Hematopoietic multipotent progenitor cell treated with erythropoietin and hydrocortisone succinate and interleukin-3 and kit ligand, for 17 days (in vitro differentiated cells): Measurements from ENCODE around the gene APOBEC4.

Experiments used
- DNase-seq: peaks from one replicate; pipeline ENCODE4 v3.0.0-alpha.2; 2015; ENCODE audit warnings: low spot score

Gene APOBEC4

DNA sequence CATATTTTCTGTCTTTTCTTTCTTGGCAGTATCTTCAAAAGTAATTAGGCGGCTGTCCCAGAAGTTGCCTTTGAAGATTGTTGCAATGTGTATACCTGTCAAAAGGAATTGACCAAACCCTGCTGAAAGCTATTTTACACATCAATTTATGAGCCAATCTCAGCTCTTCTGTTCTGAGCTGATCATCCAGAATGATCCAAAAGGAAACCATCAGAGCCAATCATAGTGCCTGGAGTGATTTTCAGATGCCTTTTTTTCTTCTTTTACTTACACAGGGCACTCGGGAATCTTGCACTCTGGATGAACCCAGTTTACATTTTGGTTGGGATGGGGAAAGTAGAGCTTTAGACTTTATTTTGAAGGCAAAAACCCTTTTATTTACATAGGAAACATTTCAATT, 21.8 kb upstream of the APOBEC4 start:
- DNase-seq: no peak

DNA sequence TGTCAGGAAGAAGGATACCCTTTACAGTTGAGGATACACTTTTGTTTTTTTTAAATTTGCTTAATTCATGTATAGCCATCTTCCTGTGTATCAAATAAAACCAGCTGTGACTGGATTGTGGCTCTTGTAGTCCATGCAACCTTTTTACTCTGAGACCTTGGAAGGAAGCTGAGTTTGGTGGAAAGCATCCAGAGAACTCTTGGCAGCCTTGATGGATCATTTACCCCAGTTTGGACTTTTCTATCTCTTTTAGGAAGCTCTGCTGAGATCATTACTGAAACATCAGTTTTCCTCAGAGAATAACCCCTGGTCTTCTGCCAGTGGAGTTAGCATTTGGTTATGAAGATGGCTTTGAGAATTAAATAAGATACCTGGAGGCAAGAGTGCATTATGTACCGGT, 21.2 kb upstream of the APOBEC4 start:
- no peak for DNase-seq

GRCh38 chr1:183673605-183674323, 20.6 kb upstream of the APOBEC4 start:
- DNase-seq: no peak

DNA sequence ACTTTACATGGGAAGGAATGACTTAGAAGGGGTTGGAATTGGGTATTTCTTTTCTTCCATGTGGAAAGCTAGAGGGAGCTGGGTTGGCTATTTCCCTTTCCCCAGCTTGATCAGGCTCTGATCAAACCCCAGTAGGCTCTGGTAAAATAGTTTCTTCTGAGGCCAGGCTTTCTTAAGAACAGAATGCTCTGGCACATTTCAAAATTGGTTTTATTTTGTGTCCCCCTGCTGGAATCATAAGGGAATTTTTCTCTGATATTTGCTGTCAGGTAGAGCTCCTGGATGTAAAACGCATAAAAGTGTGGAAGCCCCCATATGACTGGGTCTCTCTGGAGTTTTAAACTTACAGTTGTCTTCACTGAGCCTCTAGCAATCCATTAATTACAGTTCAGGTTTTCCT, 17.1 kb upstream of the APOBEC4 start:
- DNase-seq: no peak

GRCh38 chr1:183656355-183656754, 3.2 kb upstream of the APOBEC4 start:
- DNase-seq: no peak

DNA sequence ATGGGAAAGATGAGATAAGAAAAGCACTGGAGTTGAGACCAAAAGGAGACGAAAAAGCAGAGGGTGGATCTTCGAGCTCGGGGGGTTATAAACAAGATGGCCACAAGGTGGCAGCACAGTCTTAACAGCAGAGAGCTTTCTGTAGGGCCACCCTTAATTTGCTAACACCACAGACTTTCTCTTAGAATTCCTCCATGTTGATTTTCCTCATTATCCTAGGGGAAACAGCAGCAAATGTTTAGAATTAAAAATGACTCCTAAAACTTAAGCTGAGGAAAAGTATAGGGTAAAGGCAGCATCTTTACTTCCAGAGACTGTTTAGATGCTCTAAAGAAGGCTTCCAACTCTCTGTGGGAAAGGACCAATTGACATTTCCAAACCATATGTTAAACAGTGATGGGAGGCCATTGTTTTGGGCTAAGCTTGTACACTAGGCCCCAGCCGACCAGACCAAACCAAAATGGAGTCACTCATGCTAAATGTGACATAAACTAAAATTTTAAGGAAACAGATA, 2.5 kb upstream of the APOBEC4 start:
- peak; percentile 72 for DNase-seq

DNA sequence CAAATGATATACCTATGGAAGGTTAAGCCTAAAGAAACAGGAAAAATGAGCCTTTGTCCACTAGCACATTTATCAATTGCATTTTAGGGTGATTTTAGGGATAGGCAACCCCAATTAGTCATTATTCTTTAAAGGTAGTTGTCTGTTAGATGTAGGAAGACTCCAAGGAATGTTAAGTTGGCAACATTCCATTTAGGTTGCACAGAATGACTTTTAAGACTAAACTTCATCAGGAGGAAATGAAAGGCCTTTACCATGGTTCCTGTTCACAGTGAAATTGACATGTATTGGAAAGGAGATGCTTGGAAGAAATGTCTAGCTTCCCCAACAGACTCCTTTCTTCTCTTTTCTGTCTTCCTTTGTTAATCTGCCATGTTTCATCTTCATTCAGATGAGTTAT, 1.6 kb upstream of the APOBEC4 start:
- DNase-seq: no peak

DNA sequence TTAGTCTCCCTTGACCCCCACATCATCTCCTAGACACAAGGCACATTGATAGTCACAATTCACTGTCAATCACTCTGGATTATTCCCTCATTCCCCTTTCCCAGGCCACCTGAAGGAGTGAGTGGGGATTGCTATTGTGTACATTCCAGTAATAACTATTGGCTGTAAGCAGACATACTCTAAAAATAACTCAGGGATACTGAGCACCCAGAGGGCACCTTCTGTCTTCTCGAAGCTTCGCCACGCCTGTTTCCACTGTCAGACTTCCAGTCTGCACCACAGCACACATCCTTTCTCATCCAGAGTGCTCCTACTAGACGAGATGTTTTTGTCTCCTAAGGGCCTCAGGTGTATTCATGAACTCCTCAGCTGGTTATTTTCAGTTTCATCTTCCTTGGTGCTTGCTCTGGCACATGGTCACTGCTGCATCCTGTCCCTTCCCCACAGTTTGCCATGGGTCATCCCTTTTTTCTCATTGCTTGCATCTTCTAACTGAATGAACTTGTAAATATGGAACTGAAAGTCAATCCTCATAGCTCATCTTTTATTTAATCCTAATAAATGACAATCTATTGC, 848 bp upstream of the APOBEC4 start:
- DNase-seq: no peak

- DNase-seq: no peak
Observed at GRCh38 chr1:183653462-183653794, 312 bp upstream of the APOBEC4 start.

DNA sequence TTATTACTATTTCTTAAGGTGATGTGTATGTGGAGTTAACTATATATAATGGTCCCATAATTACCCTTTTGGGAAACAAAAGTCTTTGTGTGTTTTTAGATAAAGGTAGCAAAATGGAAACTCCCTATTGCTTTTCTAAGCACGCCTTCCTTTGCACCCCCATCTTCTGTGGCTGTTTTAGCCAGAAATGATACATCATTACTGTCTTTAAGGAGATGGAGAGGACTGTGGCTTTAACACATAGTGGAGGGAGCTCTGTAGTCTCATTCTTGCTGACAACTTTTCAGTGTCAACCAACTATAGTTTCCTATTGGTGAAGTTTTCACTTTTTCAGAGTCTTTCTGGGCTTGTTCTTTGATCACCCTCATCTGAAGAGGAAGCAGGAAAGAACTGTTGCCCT, 1.0 kb downstream of the APOBEC4 start:
- DNase-seq: no peak

- no peak for DNase-seq
Observed at GRCh38 chr1:183651612-183652011, 1.5 kb downstream of the APOBEC4 start.

DNA sequence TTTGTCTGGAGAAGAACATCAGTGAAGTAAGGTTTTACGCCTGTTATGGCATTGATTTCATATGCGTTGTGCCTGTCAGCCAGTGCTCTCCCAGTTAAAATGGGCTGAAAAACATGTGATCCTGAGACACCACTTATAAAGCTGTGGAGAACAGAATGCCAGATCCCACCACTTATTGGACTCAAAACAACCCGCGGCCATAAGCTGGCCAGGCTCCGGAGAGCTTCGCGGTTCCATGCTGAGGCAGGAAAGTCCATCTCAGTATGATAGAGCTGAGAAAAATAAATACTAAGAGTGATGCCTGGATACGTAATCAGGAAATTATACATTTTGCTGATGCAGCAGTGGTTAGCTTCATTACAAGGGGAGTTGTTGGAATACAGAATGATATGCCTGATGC, 5.1 kb downstream of the APOBEC4 start:
- no peak for DNase-seq

DNA sequence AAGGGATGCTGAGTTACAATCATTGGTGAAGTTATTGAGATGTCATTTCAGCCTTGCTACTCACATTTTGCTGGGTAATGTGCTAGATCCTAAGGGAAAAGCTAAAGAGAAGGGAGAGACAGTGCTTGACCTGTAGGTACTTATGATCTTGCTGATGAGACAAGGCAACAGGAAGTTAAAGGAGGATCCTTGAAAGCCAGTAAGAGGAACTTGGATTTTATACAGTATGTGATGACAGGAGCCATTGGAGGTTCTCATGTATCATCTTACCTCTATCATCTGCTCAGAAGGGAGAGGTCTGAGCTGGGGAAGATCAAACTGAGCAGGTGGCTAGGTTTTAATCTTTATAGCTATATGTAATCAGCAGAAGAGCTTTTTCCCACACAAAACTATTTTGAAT, 6.3 kb downstream of the APOBEC4 start:
- no peak for DNase-seq

DNA sequence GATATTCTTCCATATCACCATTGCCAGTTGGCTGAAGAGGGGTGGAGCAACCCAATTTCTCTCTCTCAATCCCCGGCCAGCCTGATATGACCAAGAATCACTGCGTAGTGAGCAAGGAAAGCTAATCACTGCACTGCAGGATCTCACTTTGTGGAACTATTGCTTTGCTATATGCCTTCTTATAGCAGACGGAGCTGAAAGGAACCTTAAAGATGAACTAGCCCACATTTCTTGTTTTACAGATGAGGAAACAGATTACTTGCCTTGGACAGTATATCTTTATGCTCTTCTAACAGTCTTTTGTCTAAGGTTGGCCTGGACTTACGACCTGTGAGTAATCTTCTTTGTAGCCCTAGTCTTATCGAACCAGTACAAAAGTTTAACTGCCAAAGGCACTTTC, 7.6 kb downstream of the APOBEC4 start:
- DNase-seq: no peak

DNA sequence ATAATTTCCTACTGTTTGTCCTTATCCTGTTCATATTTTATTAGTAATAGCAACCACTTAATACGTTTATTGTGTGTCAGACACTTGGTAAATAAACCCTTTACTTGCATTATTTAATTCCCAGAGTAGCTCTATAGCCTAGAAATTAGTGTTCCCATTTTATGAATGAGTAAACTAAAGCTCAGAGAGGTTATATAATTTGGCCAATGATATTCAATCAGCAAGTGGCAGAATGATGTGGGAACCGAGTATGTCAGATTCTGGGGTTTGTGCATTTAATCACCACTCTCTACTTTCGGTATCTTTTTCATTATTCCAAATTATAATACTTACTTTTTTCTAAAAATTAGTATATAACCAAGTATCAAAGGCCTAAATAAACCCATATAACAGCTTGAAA, 10.9 kb downstream of the APOBEC4 start:
- no peak for DNase-seq

DNA sequence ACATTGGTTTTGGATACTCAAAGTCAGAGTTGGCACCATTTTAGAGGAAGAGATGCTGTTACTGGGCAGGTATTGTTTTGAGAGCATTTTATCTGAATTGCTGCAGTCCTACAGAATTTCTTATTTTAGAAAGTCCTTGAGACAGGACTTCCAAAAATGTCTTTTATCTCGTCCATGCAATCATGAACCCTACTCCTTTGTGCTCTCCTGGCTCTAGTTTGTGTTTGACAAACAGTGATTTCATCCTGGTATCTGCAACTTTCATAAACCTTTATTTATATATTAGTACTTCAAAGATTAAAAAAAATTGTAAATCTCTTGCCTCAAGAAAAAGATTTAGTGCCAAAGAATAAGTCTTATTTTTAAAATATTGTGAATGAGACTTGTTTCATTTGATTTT, 12.9 kb downstream of the APOBEC4 start:
- no peak for DNase-seq

DNA sequence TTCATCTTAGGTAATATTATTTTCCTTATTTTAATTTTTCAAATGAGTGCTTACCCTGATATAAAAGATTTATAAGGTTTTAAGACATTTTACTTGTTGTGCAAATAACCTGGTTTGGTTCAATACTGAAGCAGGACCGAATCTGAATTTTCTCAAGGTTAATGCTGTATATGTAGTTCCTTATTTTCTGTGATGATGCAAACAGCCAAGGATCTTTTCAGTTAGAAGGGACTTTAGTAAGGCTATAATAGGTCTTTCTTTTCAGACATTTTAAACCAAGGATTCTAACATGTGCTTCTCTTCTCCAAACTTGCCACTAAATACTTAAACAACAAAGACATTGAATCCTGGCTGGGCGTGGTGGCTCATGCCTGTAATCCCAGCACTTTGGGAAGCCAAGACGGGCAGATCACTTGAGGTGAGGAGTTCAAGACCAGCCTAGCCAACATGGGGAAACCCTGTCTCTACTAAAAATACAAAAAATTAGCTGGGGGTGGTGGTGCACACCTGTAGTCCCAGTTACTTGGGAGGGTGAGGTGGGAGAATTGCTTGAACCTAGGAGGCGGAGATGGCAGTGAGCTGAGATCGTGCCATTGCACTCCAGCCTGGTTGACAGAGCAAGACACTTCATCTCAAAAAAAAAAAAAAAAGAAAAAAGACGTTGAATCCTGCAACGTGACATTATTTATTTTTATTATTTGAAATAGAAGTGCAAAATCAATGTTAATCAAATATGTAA, 14.3 kb downstream of the APOBEC4 start:
- DNase-seq: no peak

DNA sequence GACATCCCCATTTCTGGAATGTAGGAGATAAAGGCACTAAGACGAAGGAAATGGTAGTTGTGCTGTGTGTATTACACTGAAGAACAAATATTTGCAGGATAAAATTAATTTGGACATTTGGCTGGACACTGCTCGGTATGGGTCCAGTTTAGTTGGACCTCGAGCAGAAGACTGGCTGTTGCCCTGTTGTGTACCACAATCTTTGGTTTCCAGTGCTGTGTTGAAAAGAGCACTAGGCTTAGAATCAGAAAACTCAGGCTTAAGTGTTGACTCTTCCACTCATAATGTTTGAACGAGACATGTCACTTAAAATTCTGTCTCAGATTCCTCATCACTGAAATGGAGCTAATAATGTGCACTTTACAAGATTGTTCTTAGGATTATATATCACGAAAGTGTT, 16.3 kb downstream of the APOBEC4 start:
- DNase-seq: no peak

GRCh38 chr1:183636334-183636682, 16.8 kb downstream of the APOBEC4 start:
- no peak for DNase-seq

DNA sequence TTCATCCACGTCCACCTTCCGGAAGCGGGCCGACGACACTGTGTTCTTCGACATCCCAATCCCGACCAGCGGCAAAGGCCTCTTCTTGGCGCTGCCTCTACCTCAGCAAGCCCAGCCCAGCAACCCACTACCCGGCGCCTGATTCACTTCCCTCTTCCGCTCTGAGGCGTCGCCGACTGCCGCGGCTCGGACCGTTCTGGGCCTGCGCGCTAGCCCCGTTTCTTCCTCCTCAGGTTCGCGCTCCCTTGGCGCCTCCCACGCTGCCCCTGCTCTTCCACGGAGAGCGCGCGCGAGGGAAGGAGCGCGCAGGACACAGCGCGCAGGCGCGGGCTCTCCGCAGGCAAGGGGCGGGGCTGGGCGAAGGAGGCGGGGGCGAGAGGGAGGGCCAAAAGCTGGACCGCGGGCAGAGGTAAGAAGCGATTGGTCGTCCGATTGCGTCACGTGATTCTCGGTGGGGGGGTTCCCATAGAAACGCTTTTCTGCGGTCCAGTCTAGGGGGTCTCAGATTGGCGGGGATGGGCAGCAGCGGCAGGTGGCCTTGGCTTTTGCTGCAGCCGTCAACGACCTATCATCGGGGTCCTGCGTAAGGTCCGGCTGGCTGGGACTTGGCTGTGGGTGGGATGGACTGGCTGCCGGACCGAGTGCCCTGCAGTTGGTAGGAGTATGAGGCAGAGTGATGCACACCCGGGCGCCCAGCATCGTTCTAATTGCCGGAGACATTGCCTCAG, 17.3 kb downstream of the APOBEC4 start, which contains the start of gene ARPC5:
TSS of gene ARPC5 (minus strand) at position 178 of the 728 bp plus-strand sequence. CDS start at position 54, 124 bp downstream.
- peak; percentile 84 for DNase-seq

DNA sequence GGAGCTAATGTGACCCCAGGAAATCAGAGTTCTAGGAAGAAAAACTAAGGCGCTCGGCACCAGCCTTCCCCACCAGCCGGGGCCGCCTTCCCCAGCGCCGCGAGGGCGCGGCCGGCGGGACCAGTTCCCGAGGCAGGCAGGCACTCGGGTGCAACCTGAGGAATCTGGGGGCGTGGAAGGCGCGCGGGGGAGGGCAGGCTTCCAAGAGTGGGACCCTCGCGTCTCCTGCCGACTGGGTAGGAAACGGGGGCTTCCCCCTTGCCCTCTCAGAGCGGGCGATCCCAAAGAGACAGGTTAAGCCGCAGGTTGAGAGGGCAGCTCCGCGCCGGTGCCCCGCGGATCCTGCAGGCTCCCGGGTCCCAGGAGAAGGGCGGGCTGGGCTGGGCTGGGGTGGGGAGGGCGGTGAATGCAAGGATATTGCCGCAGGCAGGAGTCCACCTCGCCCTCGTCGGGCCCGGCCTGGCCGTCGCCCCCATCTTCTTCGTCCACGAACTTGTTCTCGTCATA, 18.0 kb downstream of the APOBEC4 start:
- no peak for DNase-seq

- no peak for DNase-seq
Observed at GRCh38 chr1:183634429-183635065, 18.6 kb downstream of the APOBEC4 start.
